RKO (cell line): Measurements from ENCODE around the gene NDC1.
"Not testable (repeated sequence)": the region's sequence is repeated elsewhere in the genome, so short reads cannot be mapped to it uniquely, and the experiment has no call there.

Experiments
- DNase-seq: peaks from one replicate; pipeline ENCODE4 v3.0.0-alpha.2; 2016; ENCODE audit warnings: low spot score

NDC1 gene

GRCh38 chr1:53826367-53826766 lies 11.7 kb downstream of the NDC1 start:
- peak; percentile 38 for DNase-seq

GRCh38 chr1:53825306-53825705 lies 12.8 kb downstream of the NDC1 start:
- DNase-seq: no peak

GRCh38 chr1:53822931-53823330 lies 15.2 kb downstream of the NDC1 start:
- DNase-seq: no peak

GRCh38 chr1:53821380-53821779 lies 16.7 kb downstream of the NDC1 start:
- no peak for DNase-seq

- DNase-seq: no peak
These were observed 18.7 kb downstream of the NDC1 start for GRCh38 chr1:53819387-53819786.

GRCh38 chr1:53816584-53816983 lies 21.5 kb downstream of the NDC1 start:
- DNase-seq: not testable (repeated sequence)

- not testable (repeated sequence) for DNase-seq
These were observed 22.6 kb downstream of the NDC1 start for GRCh38 chr1:53815484-53815883.

GRCh38 chr1:53811414-53811851 lies 26.7 kb downstream of the NDC1 start:
- peak; percentile 16 for DNase-seq

GRCh38 chr1:53810497-53810896 lies 27.6 kb downstream of the NDC1 start:
- no peak for DNase-seq

- DNase-seq: no peak
These were observed 28.1 kb downstream of the NDC1 start for GRCh38 chr1:53810007-53810406.

GRCh38 chr1:53807916-53808315 lies 30.2 kb downstream of the NDC1 start:
- no peak for DNase-seq

- DNase-seq: no peak
These were observed 33.1 kb downstream of the NDC1 start for GRCh38 chr1:53804791-53805505.

- DNase-seq: no peak
These were observed 33.9 kb downstream of the NDC1 start for GRCh38 chr1:53804181-53804580.

GRCh38 chr1:53800621-53801020 lies 37.5 kb downstream of the NDC1 start:
- DNase-seq: no peak

- DNase-seq: no peak
These were observed 39.0 kb downstream of the NDC1 start for GRCh38 chr1:53799141-53799540.

- no peak for DNase-seq
These were observed 45.3 kb downstream of the NDC1 start for GRCh38 chr1:53792806-53793205.

GRCh38 chr1:53787655-53788054 lies 50.4 kb downstream of the NDC1 start:
- DNase-seq: no peak

- DNase-seq: no peak
These were observed 55.0 kb downstream of the NDC1 start for GRCh38 chr1:53783056-53783455.

- DNase-seq: no peak
These were observed 56.4 kb downstream of the NDC1 start for GRCh38 chr1:53781654-53782053.

GRCh38 chr1:53777272-53777671 lies 60.8 kb downstream of the NDC1 start:
- DNase-seq: no peak

GRCh38 chr1:53771648-53772047 lies 66.4 kb downstream of the NDC1 start:
- DNase-seq: no peak

- no peak for DNase-seq
These were observed 68.3 kb downstream of the NDC1 start for GRCh38 chr1:53769780-53770179.

GRCh38 chr1:53769184-53769583 lies 68.9 kb downstream of the NDC1 start:
- no peak for DNase-seq

- peak; percentile 12 for DNase-seq
These were observed 71.2 kb downstream of the NDC1 start for GRCh38 chr1:53766831-53767405.
